Activated CD4-positive, alpha-beta T cell treated with anti-CD3 and anti-CD28 coated beads, Interleukin-2, amount 10 ng/mL, durations not matched to agents 24 days and 14 days (primary cell): ENCODE measurements around the gene DTX4. TPM values are rescaled to one million over a fixed set of nuclear protein-coding genes. Genes with fewer than 3 reads are reported as not detected.

ENCODE experiments used
- DNase-seq: peaks from one replicate; pipeline ENCODE4 v3.0.0; 2022
- H3K27ac Mint-ChIP-seq: one replicate; pipeline ENCODE4 v1.8.0; 2022; ENCODE audit warnings: mild to moderate bottlenecking, mixed read lengths
- H3K27me3 Mint-ChIP-seq: one replicate; pipeline ENCODE4 v1.8.0; 2022; ENCODE audit warnings: mixed read lengths
- H3K36me3 Mint-ChIP-seq: one replicate; pipeline ENCODE4 v1.8.0; 2022; ENCODE audit warnings: low read depth, mild to moderate bottlenecking, mixed read lengths
- H3K4me1 Mint-ChIP-seq: one replicate; pipeline ENCODE4 v1.8.0; 2021; ENCODE audit warnings: mixed read lengths
- H3K4me3 Mint-ChIP-seq: one replicate; pipeline ENCODE4 v1.8.0; 2022; ENCODE audit warnings: mild to moderate bottlenecking, moderate library complexity, mixed read lengths
- H3K9me3 Mint-ChIP-seq: one replicate; pipeline ENCODE4 v1.8.0; 2021; ENCODE audit warnings: mixed read lengths
- intact Hi-C: fragments of 100-400 bp; cut with micrococcal nuclease; formaldehyde crosslinking; loops from one replicate; pipeline ENCODE4 v1.15.1; 2023
- total RNA-seq: library from RNA; stranded (reverse); gene quantifications from 2 replicates; pipeline ENCODE4 v1.2.3, GENCODE V29; 2022

Gene DTX4
- total RNA-seq, 1 donor from 2014 or later: 0.47 TPM

- DNase-seq: peak; percentile 61
Observed at GRCh38 chr11:59206635-59207034, 34.7 kb downstream of the DTX4 start.

DNA sequence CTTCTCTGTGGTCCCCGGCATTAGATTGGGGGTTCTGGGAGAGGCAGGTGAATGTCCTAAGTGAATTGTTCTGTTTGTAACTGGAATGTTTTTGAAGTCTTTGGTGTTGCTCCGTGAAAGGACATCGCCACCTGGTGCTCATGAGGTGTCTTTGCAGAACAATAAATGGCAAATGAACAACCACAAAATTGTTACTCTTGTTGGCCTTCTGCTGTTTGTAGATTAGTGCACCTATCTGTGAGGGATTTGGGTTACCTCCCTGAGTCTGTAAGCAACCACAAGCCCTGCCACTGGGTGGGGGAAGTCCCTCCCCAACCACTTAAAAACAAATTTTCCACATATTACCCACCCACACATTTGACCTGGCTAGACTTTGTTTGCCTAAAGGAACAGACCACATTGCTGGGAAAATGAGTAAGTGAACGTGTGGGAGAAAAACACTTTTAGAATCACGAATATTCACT lies 36.1 kb downstream of the DTX4 start:
- peaks cover 56% of the 10 kb centered on the region for H3K27me3 Mint-ChIP-seq
- intact Hi-C loops: loop anchor here (1.0 to 2.0 kb wide), 3 partner anchors 37 to 77 kb away; partner anchors contain the start of gene FAM111A
- H3K4me3 Mint-ChIP-seq: peak overlapping the region; percentile 59
- H3K4me1 Mint-ChIP-seq: peaks cover 29% of the 10 kb centered on the region
- peak overlapping the region; percentile 64 for H3K27ac Mint-ChIP-seq
- no peaks in the 10 kb centered on the region for H3K36me3 Mint-ChIP-seq
- no peaks in the 10 kb centered on the region for H3K9me3 Mint-ChIP-seq
- peak; percentile 73 for DNase-seq

More at GRCh38 chr11:59206635-59207034, 34.7 kb downstream of the DTX4 start:
- Mint-ChIP-seq H3K4me1 (peaks cover 29% of the 10 kb centered on the region), H3K4me3 (no peak overlapping the region), H3K27me3 (peaks cover 50% of the 10 kb centered on the region), H3K9me3 (no peaks in the 10 kb centered on the region), H3K27ac (no peak overlapping the region), H3K36me3 (no peaks in the 10 kb centered on the region)
- intact Hi-C loops: no loop called here

DNA sequence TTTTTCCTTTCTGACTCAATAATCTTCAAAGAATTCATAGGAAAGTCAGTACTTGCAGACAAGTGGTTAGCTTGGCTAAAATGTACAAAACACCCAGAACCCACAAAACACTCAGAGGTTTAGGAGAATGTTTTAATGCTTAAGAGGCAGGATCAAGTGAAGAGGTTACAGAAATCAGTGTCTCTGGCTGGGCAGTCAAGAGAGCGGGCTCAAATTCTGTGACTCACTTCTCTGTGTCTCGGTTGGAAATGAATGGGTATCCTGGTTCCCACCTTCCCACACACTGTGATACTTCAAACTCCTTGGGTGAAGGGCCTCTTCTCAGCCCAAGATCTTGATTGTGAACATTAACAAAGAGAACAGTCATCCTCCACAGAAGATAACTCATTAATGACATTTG lies 37.0 kb downstream of the DTX4 start:
- no peak overlapping the region for H3K4me3 Mint-ChIP-seq
- H3K9me3 Mint-ChIP-seq: no peaks in the 10 kb centered on the region
- peaks cover 29% of the 10 kb centered on the region for H3K4me1 Mint-ChIP-seq
- intact Hi-C loops: loop anchor here (1.0 to 2.0 kb wide), 3 partner anchors 38 to 76 kb away; partner anchors contain the start of gene FAM111A
- H3K27me3 Mint-ChIP-seq: peaks cover 60% of the 10 kb centered on the region
- no peak for DNase-seq
- no peaks in the 10 kb centered on the region for H3K36me3 Mint-ChIP-seq
- H3K27ac Mint-ChIP-seq: no peak overlapping the region

- Mint-ChIP-seq H3K36me3 (no peaks in the 10 kb centered on the region), H3K27me3 (peaks cover 47% of the 10 kb centered on the region), H3K4me3 (no peak overlapping the region), H3K9me3 (no peaks in the 10 kb centered on the region), H3K27ac (no peak overlapping the region), H3K4me1 (peaks cover 27% of the 10 kb centered on the region)
- no peak for DNase-seq
- intact Hi-C loops: no loop called here
Observed at GRCh38 chr11:59212222-59212621, 40.3 kb downstream of the DTX4 start.

- H3K36me3 Mint-ChIP-seq: no peaks in the 10 kb centered on the region
- no peak for DNase-seq
- no peak within 1 kb of the TSS for H3K27ac Mint-ChIP-seq
- peaks cover 19% of the 10 kb centered on the region for H3K4me1 Mint-ChIP-seq
- H3K9me3 Mint-ChIP-seq: peaks cover 5% of the 10 kb centered on the region
- intact Hi-C loops: no loop called here
- H3K27me3 Mint-ChIP-seq: peaks cover 48% of the 10 kb centered on the region
- H3K4me3 Mint-ChIP-seq: no peak within 1 kb of the TSS
Observed at GRCh38 chr11:59212744-59213631, 41.1 kb downstream of the DTX4 start, which contains the start of gene MPEG1. TSS of gene MPEG1 (minus strand) at chr11:59212927. CDS start at chr11:59212865, 62 bp downstream.

GRCh38 chr11:59214141-59214893 lies 42.4 kb downstream of the DTX4 start:
- Mint-ChIP-seq H3K36me3 (no peaks in the 10 kb centered on the region), H3K4me3 (no peak overlapping the region), H3K27ac (no peak overlapping the region), H3K4me1 (peaks cover 8% of the 10 kb centered on the region), H3K9me3 (peaks cover 5% of the 10 kb centered on the region), H3K27me3 (peaks cover 50% of the 10 kb centered on the region)
- no peak for DNase-seq
- intact Hi-C loops: no loop called here

- Mint-ChIP-seq H3K36me3 (no peaks in the 10 kb centered on the region), H3K9me3 (peaks cover 5% of the 10 kb centered on the region), H3K27me3 (peaks cover 40% of the 10 kb centered on the region), H3K27ac (no peak overlapping the region), H3K4me1 (peaks cover 5% of the 10 kb centered on the region), H3K4me3 (no peak overlapping the region)
- intact Hi-C loops: no loop called here
- DNase-seq: no peak
Observed at GRCh38 chr11:59216641-59217564, 45.0 kb downstream of the DTX4 start.

DNA sequence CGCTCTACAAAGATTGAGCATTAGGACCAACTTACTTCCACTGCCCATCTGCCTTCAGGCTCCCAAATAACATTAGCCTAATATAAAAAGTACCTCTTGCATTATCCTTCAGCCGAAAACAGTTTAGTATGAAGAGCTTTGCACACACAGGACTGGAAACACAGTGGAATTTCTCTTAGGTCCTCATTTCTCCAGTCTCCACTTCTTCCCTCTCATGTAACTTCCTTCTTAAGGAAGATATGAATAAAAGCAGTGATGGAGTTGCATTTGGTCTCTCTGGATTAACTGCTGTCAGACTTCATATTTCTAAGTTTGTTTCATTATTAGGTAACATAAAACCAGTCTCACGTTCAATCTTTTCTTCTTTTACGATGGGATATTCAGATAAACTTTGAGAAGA lies 46.4 kb downstream of the DTX4 start:
- Mint-ChIP-seq H3K4me3 (no peak overlapping the region), H3K27me3 (peaks cover 29% of the 10 kb centered on the region), H3K4me1 (peaks cover 5% of the 10 kb centered on the region), H3K27ac (no peak overlapping the region), H3K36me3 (no peaks in the 10 kb centered on the region), H3K9me3 (peaks cover 5% of the 10 kb centered on the region)
- intact Hi-C loops: no loop called here
- DNase-seq: no peak

DNA sequence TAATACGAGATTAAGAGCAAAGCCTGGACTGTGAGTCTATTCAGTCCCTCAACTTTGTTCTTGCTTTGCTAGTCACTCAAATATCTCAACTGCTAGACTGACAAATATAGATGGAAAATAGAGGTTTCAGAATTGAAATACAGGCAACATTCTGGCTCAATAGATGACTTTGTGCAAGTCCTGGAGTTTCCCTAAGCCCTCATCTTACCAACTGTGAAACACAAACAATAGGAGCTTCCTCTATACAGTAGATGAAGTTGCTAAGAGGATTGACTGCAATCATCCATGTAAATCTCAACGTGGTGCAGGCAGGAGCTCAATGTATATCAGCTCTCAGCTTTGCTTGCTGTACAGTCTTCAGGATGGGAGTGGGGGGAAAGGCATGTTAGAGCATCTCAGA lies 47.0 kb downstream of the DTX4 start:
- H3K9me3 Mint-ChIP-seq: peaks cover 5% of the 10 kb centered on the region
- intact Hi-C loops: no loop called here
- H3K27me3 Mint-ChIP-seq: peaks cover 27% of the 10 kb centered on the region
- no peak for DNase-seq
- no peak overlapping the region for H3K27ac Mint-ChIP-seq
- peaks cover 5% of the 10 kb centered on the region for H3K4me1 Mint-ChIP-seq
- no peak overlapping the region for H3K4me3 Mint-ChIP-seq
- no peaks in the 10 kb centered on the region for H3K36me3 Mint-ChIP-seq

- no peak overlapping the region for H3K27ac Mint-ChIP-seq
- intact Hi-C loops: no loop called here
- H3K9me3 Mint-ChIP-seq: peaks cover 5% of the 10 kb centered on the region
- DNase-seq: no peak
- peaks cover 27% of the 10 kb centered on the region for H3K27me3 Mint-ChIP-seq
- no peaks in the 10 kb centered on the region for H3K36me3 Mint-ChIP-seq
- H3K4me3 Mint-ChIP-seq: no peak overlapping the region
- peaks cover 5% of the 10 kb centered on the region for H3K4me1 Mint-ChIP-seq
Observed at GRCh38 chr11:59219836-59220235, 47.9 kb downstream of the DTX4 start.

- peaks cover 5% of the 10 kb centered on the region for H3K4me1 Mint-ChIP-seq
- H3K4me3 Mint-ChIP-seq: no peak overlapping the region
- H3K27ac Mint-ChIP-seq: no peak overlapping the region
- intact Hi-C loops: no loop called here
- no peaks in the 10 kb centered on the region for H3K36me3 Mint-ChIP-seq
- peaks cover 5% of the 10 kb centered on the region for H3K9me3 Mint-ChIP-seq
- DNase-seq: no peak
- peaks cover 30% of the 10 kb centered on the region for H3K27me3 Mint-ChIP-seq
Observed at GRCh38 chr11:59221441-59221840, 49.5 kb downstream of the DTX4 start.

DNA sequence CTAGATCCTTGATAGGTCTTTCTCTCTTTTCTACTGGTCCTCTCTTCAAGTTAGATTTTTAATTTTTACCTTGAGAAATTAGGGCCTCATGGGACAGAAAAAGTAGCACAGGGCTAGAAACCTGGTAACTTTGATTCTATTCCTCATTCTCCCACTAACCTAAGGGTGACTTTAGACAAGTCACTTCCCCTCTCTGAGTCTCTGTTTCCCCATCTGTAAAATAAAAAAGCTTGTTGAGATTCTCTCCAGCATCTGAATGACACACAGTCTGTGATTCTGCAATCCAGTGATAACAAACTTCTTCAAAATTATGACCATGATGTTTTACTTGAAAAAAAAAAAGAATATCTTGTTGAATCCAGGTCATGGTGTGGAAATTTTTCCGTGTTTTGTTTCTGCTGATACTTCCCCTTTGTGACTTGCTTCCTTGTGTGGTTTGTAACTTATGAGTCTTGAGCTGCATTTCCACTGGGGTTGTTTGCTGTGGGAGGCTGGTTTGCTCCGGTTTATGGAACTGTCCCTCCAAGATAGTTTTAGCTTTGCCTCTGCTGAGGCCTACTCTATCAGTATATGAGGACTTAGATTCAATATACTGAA lies 50.6 kb downstream of the DTX4 start:
- H3K36me3 Mint-ChIP-seq: no peaks in the 10 kb centered on the region
- H3K9me3 Mint-ChIP-seq: peaks cover 2% of the 10 kb centered on the region
- intact Hi-C loops: no loop called here
- H3K27me3 Mint-ChIP-seq: peaks cover 25% of the 10 kb centered on the region
- no peak overlapping the region for H3K4me3 Mint-ChIP-seq
- H3K27ac Mint-ChIP-seq: no peak overlapping the region
- H3K4me1 Mint-ChIP-seq: no peaks in the 10 kb centered on the region
- DNase-seq: no peak

- Mint-ChIP-seq H3K9me3 (no peaks in the 10 kb centered on the region), H3K4me1 (no peaks in the 10 kb centered on the region), H3K27ac (no peak overlapping the region), H3K27me3 (peaks cover 22% of the 10 kb centered on the region), H3K4me3 (no peak overlapping the region), H3K36me3 (no peaks in the 10 kb centered on the region)
- intact Hi-C loops: no loop called here
- no peak for DNase-seq
Observed at GRCh38 chr11:59223177-59223576, 51.2 kb downstream of the DTX4 start.
